HG02870 (cell line): ENCODE data around the gene FERMT1.
"Not testable (repeated sequence)": the region's sequence is repeated elsewhere in the genome, so short reads cannot be mapped to it uniquely, and the experiment has no call there.

Source experiments
- ATAC-seq: cut with Tn5 transposase; IDR thresholded peaks from one replicate; pipeline ENCODE4 v1.9.1; 2021; ENCODE audit warnings: mild to moderate bottlenecking, moderate library complexity; ENCODE audit not compliant: unreplicated experiment

The FERMT1 gene

DNA sequence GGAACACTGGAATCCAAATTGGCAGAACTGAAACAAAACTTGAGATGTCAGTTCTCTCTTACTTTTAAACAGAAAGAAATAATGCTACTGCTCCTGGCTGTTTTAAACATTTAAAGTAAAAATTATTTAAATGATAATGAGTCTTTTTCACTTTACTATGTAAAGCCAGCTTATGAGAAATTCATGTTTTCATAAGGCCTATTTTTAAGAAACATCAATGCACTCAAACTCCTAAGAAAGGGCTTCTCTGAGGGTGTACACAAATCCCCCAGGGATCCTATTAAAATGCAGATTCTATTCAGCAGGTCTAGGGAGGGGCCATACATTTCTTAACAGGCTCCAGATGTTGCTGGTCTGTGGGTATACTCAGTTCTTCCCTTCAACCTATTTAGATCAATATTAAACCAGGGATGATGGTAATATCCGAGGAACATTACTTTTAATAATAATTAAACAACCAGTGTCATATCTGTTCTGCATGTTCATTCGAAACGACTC is 2.3 kb downstream of the FERMT1 start:
- no peak for ATAC-seq

DNA sequence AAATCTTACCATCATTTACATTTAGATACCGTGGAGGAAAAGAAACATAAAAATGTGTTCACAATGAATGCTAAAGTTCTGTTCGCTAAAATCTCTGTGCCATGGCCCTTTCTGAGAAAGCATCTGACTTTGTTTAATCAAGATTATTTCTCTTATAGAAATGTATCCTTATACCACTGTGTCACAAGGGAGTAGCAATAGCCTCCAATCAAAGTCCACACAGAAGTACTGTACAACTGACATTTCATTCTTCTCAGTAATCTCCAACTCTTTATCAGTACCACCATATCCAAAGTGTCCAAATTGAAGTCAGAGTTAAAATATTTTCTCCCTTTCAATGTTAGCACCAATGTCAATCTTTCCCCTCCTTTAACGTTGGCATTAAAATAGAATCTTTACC is 6.1 kb downstream of the FERMT1 start:
- no peak for ATAC-seq

DNA sequence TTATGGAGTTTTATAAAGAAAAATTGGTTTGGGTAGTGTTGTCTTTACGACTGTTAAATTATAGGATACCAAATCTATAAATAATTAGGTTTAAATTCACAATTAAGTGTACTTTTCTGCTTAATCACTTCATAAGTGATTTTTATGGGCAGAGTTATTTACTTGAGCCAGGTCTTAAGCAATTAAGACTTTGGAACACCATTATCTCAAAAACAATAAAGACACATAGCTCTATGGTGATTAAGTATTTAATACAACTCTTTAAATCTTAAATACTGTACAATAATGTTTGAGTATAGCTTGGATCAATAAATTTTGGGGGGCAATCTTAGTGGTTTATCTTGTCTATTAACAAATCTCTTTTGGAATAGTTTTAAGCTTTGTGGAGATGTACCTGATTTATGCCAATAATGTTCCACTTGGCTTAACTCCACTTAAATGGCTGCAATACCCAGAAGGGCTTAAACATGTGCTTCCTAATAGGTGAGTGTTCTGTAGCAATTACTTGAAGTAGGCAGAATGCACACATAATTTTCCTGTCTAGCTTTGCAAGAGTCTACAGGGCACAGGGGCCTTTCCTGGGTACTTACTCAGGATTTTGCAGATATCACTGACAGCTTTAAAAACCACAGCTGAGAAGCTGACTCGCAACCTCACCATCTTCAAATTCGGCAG is 7.5 kb downstream of the FERMT1 start:
- no peak for ATAC-seq

DNA sequence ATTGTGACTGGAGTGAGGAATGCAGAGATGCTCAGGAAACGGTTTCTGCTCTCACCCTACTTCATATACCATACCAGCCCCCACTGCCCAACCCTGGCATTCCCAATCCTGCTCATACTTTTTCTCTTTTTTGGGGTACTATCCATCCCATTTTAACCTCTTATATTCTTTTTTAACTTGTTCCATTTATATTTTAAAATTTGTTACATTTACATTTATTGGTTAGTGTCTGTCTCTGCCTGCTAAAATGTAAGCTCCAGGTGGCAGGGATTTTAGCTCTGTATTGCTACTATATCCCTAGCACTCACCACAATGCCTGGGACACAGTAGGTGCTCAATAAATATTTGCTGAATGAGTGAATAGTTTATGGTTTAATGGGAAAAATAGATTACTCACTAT is 8.1 kb downstream of the FERMT1 start:
- ATAC-seq: no peak

DNA sequence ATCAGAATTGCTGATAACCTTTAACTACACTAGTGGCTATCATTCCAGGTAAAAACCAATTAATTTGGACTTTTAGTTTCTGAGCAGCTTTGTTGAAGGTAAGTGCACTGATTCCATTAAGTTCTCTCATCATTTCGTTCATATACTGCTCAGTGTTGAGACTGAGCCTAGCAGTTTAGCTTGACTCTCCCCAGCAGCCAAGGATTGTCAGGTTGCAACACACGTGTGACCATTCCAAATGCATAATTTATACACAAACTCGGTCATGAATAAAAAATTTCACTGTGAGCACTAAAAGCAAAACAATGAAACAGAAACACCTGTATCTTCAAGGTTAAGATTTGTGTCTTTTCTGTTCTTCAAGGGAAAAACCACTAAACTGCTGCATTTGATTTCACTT is 8.9 kb downstream of the FERMT1 start:
- ATAC-seq: no peak

DNA sequence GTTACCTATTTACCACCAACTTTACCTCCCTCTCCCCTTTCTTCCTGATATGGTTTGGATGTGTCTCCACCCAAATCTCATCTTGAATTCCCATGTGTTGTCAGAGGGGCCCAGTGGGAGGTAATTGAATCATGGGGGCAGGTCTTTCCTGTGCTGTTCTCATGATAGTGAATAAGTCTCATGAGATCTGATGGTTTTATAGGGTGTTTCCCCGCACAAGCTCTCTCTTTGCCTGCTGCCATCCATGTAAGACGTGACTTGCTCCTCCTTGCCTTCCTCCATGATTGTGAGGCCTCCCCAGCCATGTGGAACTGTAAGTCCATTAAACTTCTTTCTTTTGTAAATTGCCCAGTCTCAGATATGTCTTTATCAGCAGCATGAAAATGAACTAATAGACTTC is 9.9 kb downstream of the FERMT1 start:
- ATAC-seq: not testable (repeated sequence)

DNA sequence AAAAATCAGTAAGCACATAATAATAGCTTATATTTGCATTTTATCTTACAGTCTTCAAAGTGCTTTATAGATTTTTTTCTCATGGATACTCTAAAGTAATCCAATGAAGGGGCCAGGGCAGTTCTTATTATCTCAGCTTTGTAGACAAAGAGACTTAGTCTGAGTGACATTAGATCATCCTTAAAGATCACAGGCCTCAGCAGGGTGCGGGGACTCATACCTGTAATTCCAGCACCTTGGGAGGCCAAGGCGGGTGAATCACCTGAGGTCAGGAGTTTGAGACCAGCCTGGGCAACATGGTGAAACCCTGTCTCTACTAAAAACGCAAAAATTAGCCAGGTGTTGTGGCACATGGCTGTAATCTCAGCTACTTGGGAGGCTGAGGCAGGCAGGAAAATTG is 14.5 kb downstream of the FERMT1 start:
- no peak for ATAC-seq

DNA sequence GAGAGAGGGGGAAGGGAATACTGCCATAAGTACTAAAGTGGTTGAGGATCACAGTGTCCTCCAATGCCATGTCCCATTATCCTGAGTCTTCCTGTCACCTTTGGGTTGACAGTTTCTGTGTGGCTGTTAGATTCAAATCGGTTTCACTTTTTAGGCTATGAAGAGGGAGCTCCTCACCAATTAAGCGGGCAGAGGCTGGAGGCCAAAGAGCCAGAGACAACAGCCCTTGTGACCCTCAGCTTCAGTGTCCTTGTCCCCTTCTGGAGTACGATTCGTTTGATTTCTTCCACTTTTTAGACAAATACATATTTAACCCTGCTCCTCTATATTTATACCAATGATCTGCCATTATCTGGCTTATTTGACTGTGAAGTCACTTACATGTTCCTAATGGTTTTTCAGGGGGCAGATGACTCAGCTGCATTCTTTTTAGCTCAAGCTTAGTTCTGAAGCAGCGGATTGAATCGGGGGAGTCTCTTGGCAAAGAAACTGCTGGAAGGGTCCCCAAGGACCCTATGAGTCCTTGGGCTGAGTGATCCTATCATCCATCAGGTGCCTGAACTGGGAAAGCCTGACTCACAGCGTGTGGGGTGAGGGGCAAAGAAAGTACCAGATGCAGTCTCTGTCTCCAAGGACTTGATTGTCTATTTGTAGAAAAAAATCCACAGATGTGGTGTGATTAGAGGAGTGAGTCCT is 18.2 kb downstream of the FERMT1 start:
- no peak for ATAC-seq

DNA sequence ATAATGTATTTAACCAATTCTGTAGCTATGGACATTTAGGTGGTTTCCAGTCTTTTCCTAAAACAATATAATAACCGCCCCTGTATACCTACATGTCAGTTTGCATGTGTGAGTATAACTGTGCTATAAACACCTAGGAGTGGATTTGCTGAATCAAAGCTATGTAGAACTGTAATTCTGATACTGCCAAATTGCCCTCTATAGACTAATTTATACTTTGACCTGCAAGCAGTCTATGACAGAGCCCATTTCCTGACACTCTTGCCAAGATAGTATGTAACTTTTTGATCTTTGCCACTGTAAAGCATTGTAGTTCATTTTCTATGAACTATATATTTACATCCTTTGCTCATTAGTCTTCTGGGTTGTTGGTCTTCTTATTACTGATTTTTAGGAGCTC is 19.5 kb downstream of the FERMT1 start:
- no peak for ATAC-seq

DNA sequence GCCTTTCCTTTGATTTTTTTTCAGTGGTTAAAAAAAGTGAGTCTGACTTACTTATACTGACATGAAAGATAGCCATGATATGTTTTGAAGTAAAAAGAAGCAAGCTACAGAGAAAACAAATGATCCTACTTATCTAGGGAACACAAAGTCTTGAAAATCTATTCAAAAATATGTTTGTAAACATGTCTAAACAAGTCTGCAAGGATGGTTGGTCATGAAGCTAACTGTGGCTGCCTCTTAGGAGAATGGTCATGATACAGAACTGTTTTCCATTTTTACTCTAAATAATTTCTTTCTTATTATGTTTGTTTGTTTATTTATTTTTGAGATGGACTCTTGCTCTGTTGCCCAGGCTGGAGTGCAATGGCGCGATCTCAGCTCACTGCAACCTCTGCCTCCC is 21.5 kb downstream of the FERMT1 start:
- no peak for ATAC-seq

DNA sequence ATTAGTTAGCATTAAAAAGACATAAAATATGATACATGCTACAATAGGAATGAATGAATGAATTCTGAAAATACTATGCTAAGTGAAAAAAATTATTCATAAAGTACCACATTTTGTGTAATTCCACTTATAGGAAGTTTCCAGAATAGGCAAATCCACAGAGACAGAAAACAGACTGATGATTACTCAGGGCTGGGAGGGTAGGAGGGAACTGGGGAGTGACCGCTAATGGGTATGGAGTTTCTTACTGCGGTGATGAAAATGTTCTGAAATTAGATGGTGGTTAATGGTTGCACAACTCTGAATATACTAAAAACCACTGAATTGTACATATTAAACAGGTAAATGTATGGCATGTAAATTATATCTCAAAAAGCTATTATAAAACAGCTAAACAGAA is 22.6 kb downstream of the FERMT1 start:
- no peak for ATAC-seq

DNA sequence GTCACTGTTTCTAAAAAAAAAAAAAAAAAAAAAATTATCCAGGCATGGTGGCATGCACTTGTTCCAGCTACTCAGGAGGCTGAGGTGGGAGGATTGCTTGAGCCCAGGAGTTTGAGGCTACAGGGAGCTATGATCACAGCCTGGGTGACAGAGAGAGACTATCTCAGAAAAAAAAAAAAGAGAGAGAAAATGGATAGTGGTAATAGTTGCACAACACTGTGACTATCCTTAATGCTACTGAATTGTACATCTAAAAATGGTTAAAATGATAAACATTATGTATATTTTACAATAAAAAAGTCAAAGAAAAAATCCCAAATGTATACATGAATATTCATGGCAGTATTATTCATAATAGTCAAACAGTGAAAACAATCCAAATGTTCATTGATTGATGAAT is 23.0 kb downstream of the FERMT1 start:
- no peak for ATAC-seq

DNA sequence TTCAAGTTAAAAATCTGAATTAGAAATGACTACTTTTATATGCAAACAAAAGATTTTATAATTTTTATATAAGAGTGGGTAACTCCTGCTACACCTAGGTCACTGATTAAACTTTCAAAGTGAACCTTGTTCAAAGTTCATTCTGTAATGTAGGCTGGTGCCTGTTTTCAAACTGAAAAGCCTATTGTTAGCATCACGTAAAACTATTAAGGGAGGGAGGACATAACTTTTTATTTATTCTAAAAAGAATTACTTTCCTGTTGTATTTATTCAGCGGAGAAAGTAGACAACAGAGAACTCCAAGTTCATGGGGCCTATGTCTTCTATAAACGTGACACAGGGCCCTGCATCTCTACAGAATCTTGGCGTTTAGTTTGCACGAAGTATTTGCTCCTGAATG is 27.4 kb downstream of the FERMT1 start:
- ATAC-seq: no peak

DNA sequence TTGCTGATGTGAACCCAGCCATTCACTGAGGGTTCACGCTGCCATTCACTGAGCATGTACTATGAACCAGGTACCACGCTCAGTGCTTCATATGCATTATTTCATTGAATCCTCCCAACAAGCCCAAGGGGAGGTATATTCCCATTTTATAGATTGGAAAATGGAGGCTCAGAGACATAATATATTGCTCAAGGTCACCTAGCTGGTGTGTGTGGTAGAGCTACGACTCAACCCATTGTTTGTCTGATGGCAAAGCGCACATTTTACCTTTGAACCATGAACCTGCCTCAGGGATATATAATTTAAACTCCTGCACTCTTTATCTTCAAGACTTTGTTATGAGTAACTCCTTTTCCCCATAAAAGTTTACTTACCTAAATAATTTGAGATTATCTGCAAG is 28.3 kb downstream of the FERMT1 start:
- ATAC-seq: no peak

DNA sequence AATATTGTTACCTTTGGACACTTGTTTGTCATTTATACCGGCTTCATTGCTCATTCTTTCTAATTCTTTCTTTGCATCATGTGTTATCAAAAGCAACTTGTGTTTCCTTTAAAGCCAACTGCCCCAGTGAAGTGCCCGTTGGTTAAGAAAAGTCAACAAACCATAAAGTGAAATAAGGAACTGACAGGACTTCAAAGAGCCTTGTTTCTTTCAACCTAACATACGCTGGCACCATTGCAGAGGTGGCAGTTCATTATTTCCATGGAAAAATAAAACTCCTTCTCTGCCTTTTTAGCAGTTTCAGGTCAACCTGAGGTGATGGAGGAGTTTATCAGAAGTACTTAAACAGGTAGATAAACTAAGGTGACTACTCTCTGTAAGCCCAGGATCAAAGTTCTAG is 28.8 kb downstream of the FERMT1 start:
- ATAC-seq: no peak

DNA sequence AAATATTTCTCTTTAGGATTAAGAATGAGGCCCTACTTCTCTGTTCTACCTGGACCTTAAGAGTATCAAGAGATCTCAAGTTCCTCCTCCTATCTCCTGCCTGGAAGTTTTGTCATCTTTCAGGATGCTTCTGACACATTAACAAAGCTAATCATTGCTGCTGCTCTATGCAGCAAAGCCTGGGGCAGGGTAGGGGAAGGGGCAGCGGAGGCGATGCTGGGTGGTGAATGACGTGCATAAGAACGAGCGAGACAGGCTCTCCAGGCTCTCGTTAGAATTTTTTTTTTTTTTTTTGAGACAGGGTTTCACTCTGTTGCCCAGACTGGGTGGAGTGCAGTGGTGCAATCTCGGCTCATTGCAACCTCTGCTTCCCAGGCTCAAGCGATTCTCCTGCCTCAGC is 31.2 kb downstream of the FERMT1 start:
- no peak for ATAC-seq

DNA sequence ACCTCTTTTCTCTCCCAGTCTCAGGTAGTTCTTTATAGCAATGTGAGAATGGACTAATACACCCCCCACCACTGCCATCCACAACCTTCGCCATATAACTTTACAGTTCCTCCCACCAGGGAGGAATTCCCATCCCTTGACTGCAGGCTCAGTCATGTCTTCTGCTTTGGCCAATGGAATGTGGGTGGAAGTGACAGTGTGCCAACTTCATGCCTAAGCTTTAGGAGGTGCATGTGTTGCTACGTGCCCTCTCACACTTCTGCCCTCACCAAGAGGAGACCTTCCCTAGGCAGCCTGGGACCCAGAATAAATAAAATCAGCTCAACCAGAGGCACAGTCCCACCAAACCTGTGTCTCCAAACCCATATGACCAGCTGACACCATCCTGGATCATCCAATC is 36.0 kb downstream of the FERMT1 start:
- no peak for ATAC-seq

DNA sequence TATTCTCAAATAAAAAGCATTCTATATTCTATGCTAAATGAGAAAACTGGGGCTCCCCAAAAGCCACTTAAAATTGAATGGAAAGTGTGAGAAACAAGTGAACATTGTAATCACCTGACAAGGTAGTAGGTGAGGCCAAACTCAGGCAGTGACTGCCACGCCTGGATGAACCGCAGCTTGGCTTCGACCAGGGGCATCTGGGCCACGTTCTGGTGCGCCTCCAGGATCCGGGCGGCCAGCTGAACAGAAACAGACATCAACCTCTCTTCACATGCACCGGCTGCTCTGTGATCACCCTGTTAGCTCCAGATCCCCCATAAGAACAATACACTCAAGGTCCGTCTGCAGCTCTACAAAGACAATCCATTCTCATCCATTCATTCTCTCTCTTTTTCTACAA is 38.9 kb downstream of the FERMT1 start:
- no peak for ATAC-seq

DNA sequence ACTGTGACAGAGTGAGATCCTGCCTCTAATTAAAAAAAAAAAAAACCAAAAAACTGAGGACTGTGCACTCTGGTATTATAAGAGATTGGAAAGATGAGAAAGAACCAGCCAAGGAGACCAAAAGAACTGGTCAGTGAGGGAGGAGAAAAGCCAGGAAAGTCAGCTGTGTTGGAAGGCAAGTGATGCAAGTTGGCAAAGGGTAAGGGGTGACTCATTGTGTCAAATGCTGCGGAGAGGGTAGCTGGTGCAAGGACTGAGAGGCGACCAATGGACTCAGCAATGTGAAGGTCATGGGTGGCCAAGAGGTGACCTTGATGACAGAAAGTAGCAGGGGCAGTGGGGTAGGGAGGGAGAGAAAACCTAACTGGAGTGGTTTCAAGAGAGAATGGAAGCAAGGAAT is 41.6 kb downstream of the FERMT1 start:
- no peak for ATAC-seq

DNA sequence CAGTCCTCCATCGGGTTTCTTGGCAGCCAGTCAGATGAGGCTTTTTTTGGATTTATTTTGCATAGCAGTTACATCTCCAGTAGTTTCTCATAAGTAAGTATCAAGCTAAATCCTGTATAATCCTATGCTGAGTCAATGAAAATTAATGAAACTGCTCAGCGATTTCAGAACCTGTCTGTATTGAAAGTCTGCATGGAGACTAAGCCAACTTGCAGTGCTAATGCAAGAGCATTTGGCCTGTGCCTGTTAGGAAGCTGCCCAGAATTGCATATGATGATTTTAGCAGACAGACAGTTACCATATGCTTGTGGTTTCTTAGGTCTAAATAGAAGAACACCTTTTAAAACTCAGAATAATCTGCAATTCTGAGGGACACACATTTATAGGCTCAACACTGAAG is 43.8 kb downstream of the FERMT1 start:
- ATAC-seq: no peak

DNA sequence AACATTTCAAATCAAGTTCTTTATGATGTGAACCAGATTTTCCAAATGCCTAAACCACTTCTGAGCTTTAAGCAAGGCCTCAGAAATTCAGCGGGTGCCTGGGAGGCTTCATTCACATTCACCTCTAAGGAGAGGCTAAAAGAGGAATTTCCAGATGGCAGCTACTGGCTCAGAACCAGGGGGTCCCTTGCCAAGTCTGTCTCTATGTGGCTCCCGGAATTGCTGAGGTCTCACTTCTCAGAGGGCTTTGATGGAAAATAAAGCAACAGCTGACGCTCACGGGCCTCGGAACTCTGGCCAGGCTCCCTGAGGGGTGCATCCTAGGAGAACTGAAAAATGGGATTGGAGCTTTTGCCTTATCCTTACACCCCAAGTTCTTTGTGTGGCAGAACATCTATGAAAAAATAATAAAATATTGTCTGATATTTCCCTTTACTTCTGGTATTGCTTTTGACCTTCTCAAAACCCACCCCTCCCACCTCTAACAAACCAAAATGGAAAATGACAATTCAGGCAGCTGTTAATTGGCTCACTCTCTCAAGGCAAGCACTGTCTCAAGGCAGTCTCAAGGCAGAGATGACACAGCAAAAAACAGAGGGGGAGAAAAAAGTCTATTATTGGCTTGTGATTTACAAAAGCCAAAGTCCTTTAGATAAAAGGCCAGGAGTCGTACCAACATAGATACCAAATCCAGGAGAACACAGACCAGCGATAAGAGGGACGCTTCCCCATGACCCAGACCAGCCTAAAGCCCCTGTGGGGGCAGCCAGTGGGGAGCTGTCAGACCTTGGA is 47.2 kb downstream of the FERMT1 start:
- no peak for ATAC-seq

DNA sequence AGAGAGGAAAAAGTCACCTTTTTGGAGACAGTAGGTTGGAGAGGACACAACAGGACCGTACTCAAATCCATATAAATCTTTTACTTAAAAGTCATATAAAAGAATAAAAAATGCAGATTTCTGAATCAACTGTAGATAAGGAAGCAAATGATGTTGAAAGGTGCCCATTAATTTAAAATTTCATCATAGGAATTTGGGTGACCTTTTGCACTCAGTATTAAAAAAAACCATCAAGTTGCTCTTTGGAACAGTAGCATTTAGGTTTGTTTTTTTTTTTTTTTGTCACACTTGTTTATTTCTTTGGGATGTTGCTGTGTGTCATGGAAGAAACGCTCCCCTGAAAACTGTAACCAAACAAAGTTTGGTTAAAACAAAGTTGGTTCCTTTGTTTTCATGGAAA is 48.0 kb downstream of the FERMT1 start:
- ATAC-seq: no peak
